Esophagus muscularis mucosa (tissue), 3 donors: ENCODE data around the gene THAP10.

Experiments used
- POLR2A ChIP-seq: fragments of 450-650 bp; IDR thresholded peaks from one replicate; pipeline ENCODE4 v1.6.1; 2017; ENCODE audit warnings: antibody characterized with exemption, moderate library complexity, mild to moderate bottlenecking, low read depth
- POLR2AphosphoS5 ChIP-seq, 2 donors: sonication (generic); formaldehyde crosslinking; IDR thresholded peaks; one replicate each; pipeline ENCODE4 v1.6.1; 2017; ENCODE audit warnings: antibody characterized with exemption in 2 of 2
- TF ChIP-seq, protein P1 (sequence below), 3 experiments: fragments of 200-600 bp in 2 of 3; fragments of 450-650 bp in 1 of 3; sonication (generic) in 2 of 3; IDR thresholded peaks; one replicate each; pipeline ENCODE4 v1.5.1; 2017 to 2019; ENCODE audit warnings: antibody characterized with exemption in 3 of 3, mild to moderate bottlenecking in 2 of 3, moderate library complexity in 1 of 3

DNA sequence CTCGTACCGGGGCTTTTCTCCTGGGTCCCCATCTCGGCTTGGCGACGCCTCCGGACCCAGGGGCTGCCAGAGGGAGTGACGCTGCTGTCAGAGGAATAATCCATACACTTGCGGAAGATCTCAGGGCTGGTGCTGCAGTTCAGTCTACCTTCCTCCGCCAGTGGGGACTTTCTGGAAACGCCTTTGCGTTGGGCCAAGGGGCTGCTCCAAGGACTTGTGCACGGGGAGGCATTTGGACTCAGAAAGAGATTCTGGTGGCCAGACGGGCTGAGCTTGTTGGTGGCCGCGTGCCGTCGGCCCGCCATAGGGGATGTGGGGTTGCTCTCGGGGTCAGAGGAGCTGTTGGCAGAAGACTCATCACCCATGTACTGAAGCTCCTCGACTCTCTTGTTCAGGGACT, 60.1 kb downstream of the THAP10 start:
- no peak for TF ChIP-seq POLR2A
- TF ChIP-seq, protein P1, sequence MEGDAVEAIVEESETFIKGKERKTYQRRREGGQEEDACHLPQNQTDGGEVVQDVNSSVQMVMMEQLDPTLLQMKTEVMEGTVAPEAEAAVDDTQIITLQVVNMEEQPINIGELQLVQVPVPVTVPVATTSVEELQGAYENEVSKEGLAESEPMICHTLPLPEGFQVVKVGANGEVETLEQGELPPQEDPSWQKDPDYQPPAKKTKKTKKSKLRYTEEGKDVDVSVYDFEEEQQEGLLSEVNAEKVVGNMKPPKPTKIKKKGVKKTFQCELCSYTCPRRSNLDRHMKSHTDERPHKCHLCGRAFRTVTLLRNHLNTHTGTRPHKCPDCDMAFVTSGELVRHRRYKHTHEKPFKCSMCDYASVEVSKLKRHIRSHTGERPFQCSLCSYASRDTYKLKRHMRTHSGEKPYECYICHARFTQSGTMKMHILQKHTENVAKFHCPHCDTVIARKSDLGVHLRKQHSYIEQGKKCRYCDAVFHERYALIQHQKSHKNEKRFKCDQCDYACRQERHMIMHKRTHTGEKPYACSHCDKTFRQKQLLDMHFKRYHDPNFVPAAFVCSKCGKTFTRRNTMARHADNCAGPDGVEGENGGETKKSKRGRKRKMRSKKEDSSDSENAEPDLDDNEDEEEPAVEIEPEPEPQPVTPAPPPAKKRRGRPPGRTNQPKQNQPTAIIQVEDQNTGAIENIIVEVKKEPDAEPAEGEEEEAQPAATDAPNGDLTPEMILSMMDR (IDR thresholded peaks at IDR 0.05): no peak
- TF ChIP-seq POLR2AphosphoS5 (IDR thresholded peaks at IDR 0.05): no peak
